Mesendoderm (in vitro differentiated cells): Measurements from ENCODE around the gene FOXRED1.

Experiments used
- DNase-seq: peaks from one replicate; pipeline ENCODE4 v3.0.0; 2013
- H2AK5ac ChIP-seq: 2 replicates; pipeline ENCODE4 v1.6.1; 2013; ENCODE audit warnings: low read length, inconsistent platforms
- H2BK120ac ChIP-seq: 2 replicates; pipeline ENCODE4 v1.6.1; 2013; ENCODE audit warnings: low read depth, mild to moderate bottlenecking, low read length, moderate library complexity, mixed read lengths
- H2BK15ac ChIP-seq: replicated peaks from 2 replicates; pipeline ENCODE4 v1.6.1; 2013; ENCODE audit warnings: low read depth, mild to moderate bottlenecking, moderate library complexity
- H2BK5ac ChIP-seq: 2 replicates; pipeline ENCODE4 v1.6.1; 2013; ENCODE audit warnings: low read length, inconsistent platforms
- H3K18ac ChIP-seq: 2 replicates; pipeline ENCODE4 v1.6.1; 2013; ENCODE audit warnings: mild to moderate bottlenecking, low read length, mixed read lengths
- H3K23ac ChIP-seq: one replicate; pipeline ENCODE4 v1.6.1; 2013; ENCODE audit warnings: low read length
- H3K27ac ChIP-seq: 2 replicates; pipeline ENCODE4 v1.5.1; 2013; ENCODE audit warnings: low read depth, mild to moderate bottlenecking, inconsistent platforms, low read length, moderate library complexity
- H3K27me3 ChIP-seq: 2 replicates; pipeline ENCODE4 v1.6.1; 2013; ENCODE audit warnings: low read length, control low read depth, mild to moderate bottlenecking, inconsistent platforms; ENCODE audit not compliant: insufficient read depth, poor library complexity
- H3K36me3 ChIP-seq: 2 replicates; pipeline ENCODE4 v1.6.1; 2013; ENCODE audit warnings: low read length, inconsistent platforms; ENCODE audit not compliant: control insufficient read depth, insufficient read depth
- H3K4ac ChIP-seq: one replicate; pipeline ENCODE4 v1.6.1; 2013; ENCODE audit warnings: low read depth, mild to moderate bottlenecking, low read length, moderate library complexity
- H3K4me1 ChIP-seq: 2 replicates; pipeline ENCODE4 v1.6.1; 2013; ENCODE audit warnings: low read depth, low read length, inconsistent platforms; ENCODE audit not compliant: control insufficient read depth
- H3K4me2 ChIP-seq: 2 replicates; pipeline ENCODE4 v1.6.1; 2013; ENCODE audit warnings: low read length
- H3K4me3 ChIP-seq: 2 replicates; pipeline ENCODE4 v1.5.1; 2013; ENCODE audit warnings: mild to moderate bottlenecking, low read length
- H3K56ac ChIP-seq: one replicate; pipeline ENCODE4 v1.6.1; 2013; ENCODE audit warnings: low read length
- H3K79me1 ChIP-seq: 2 replicates; pipeline ENCODE4 v1.6.1; 2013; ENCODE audit warnings: low read length, inconsistent platforms
- H3K79me2 ChIP-seq: 2 replicates; pipeline ENCODE4 v1.6.1; 2013; ENCODE audit warnings: mild to moderate bottlenecking, low read length; ENCODE audit not compliant: control insufficient read depth, insufficient read depth
- H3K9ac ChIP-seq: 2 replicates; pipeline ENCODE4 v1.6.1; 2013; ENCODE audit warnings: low read length, inconsistent platforms
- H4K5ac ChIP-seq: one replicate; pipeline ENCODE4 v1.6.1; 2013; ENCODE audit warnings: low read length
- H4K8ac ChIP-seq: one replicate; pipeline ENCODE4 v1.6.1; 2013; ENCODE audit warnings: low read depth, mild to moderate bottlenecking, control low read depth, low read length, moderate library complexity
- WGBS: extraction: QIAGEN DNeasy Blood & Tissue Kit; methylation state at CpG from one replicate; pipeline ENCODE4 v1.1.7; 2013; ENCODE audit warnings: low lambda C conversion rate, missing lambda C conversion rate; ENCODE audit not compliant: insufficient coverage; ENCODE audit errors: extremely low coverage; 5-methylcytosine and 5-hydroxymethylcytosine counted together

The FOXRED1 gene

DNA sequence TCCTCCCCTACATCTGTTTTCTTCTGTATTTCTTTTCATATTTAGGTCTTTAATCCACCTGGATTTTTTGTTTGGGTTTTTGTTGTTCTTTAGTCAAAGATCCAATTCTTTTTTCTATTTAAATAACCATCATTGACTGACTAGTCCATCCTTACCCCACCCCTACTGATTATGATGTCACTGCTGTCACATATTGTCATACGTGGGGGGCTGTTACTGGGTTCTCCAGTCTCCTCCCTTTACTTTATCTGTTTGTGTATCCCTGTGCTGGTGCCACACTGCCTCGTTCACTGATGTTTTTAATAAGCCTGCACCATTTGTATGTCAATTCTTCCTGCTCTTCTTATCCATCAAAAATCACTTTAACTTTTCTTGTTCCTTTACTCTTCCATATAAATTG is 28.1 kb downstream of the FOXRED1 start:
- Histone ChIP-seq H2BK15ac (no peak overlapping the region), H2BK5ac (no peak overlapping the region), H3K4me1 (no peaks in the 10 kb centered on the region), H2AK5ac (no peak overlapping the region), H4K8ac (no peak overlapping the region), H3K79me2 (no peaks in the 10 kb centered on the region), H2BK120ac (no peak overlapping the region), H3K18ac (no peak overlapping the region), H3K4me3 (no peak overlapping the region), H3K4me2 (no peak overlapping the region), H3K27ac (no peak overlapping the region), H3K23ac (no peak overlapping the region), H3K9ac (no peak overlapping the region), H3K36me3 (no peaks in the 10 kb centered on the region), H3K79me1 (no peaks in the 10 kb centered on the region), H3K27me3 (no peaks in the 10 kb centered on the region), H3K4ac (no peak overlapping the region), H3K56ac (no peak overlapping the region), H4K5ac (no peak overlapping the region)
- WGBS: no CpG with 5 or more reads among the region's 2 CpGs
- no peak for DNase-seq

- H4K5ac ChIP-seq: peak within 1 kb of the TSS; percentile 87
- peak within 1 kb of the TSS; percentile 97 for H3K56ac ChIP-seq
- no peak within 1 kb of the TSS for H2BK15ac ChIP-seq
- H3K23ac ChIP-seq: no peak within 1 kb of the TSS
- H3K4ac ChIP-seq: peak within 1 kb of the TSS; percentile 41
- H2AK5ac ChIP-seq: no peak within 1 kb of the TSS
- H4K8ac ChIP-seq: peak within 1 kb of the TSS; percentile 91
- H3K4me1 ChIP-seq: no peaks in the 10 kb centered on the region
- H3K27ac ChIP-seq: peak within 1 kb of the TSS; percentile 23
- H3K27me3 ChIP-seq: no peaks in the 10 kb centered on the region
- peak within 1 kb of the TSS; percentile 86 for H2BK5ac ChIP-seq
- peak within 1 kb of the TSS; percentile 91 for H3K9ac ChIP-seq
- no peaks in the 10 kb centered on the region for H3K79me1 ChIP-seq
- peak within 1 kb of the TSS; percentile 42 for H3K18ac ChIP-seq
- H3K4me3 ChIP-seq: peak within 1 kb of the TSS; percentile 76
- WGBS: no CpG with 5 or more reads among the region's 61 CpGs
- H2BK120ac ChIP-seq: peak within 1 kb of the TSS; percentile 2
- H3K79me2 ChIP-seq: no peaks in the 10 kb centered on the region
- DNase-seq: peak; percentile 95
- no peaks in the 10 kb centered on the region for H3K36me3 ChIP-seq
- H3K4me2 ChIP-seq: peak within 1 kb of the TSS; percentile 81
These were observed 34.9 kb downstream of the FOXRED1 start, which contains the start of gene DCPS for GRCh38 chr11:126303623-126304456. Gene DCPS, plus strand, starts transcription at chr11:126304060. Its CDS starts 21 bp downstream, at chr11:126304081.

- H3K27ac ChIP-seq: no peak overlapping the region
- DNase-seq: no peak
These were observed 35.6 kb downstream of the FOXRED1 start for GRCh38 chr11:126304457-126305075.

GRCh38 chr11:126305699-126306098 is 36.7 kb downstream of the FOXRED1 start:
- peak overlapping the region; percentile 7 for H3K56ac ChIP-seq
- no peak overlapping the region for H3K18ac ChIP-seq
- no peaks in the 10 kb centered on the region for H3K36me3 ChIP-seq
- no peak overlapping the region for H3K23ac ChIP-seq
- H4K5ac ChIP-seq: no peak overlapping the region
- H3K4me1 ChIP-seq: no peaks in the 10 kb centered on the region
- H3K4ac ChIP-seq: no peak overlapping the region
- no peak overlapping the region for H2BK5ac ChIP-seq
- H3K79me2 ChIP-seq: no peaks in the 10 kb centered on the region
- no peaks in the 10 kb centered on the region for H3K79me1 ChIP-seq
- no peak overlapping the region for H3K27ac ChIP-seq
- no peak overlapping the region for H4K8ac ChIP-seq
- WGBS: no CpG with 5 or more reads among the region's 4 CpGs
- DNase-seq: no peak
- H3K27me3 ChIP-seq: no peaks in the 10 kb centered on the region
- H2BK120ac ChIP-seq: no peak overlapping the region
- H2BK15ac ChIP-seq: no peak overlapping the region
- H2AK5ac ChIP-seq: no peak overlapping the region
- no peak overlapping the region for H3K9ac ChIP-seq
- no peak overlapping the region for H3K4me3 ChIP-seq
- H3K4me2 ChIP-seq: no peak overlapping the region

More at GRCh38 chr11:126304457-126305075, 35.6 kb downstream of the FOXRED1 start:
- Histone ChIP-seq H3K4me3 (no peak overlapping the region), H3K79me2 (no peaks in the 10 kb centered on the region), H3K23ac (no peak overlapping the region), H3K4me2 (peak overlapping the region; percentile 28), H2BK120ac (no peak overlapping the region), H3K4me1 (no peaks in the 10 kb centered on the region), H3K36me3 (no peaks in the 10 kb centered on the region), H3K56ac (peak overlapping the region; percentile 63), H3K18ac (no peak overlapping the region), H3K79me1 (no peaks in the 10 kb centered on the region), H3K9ac (peak overlapping the region; percentile 32), H4K5ac (no peak overlapping the region), H4K8ac (no peak overlapping the region), H3K4ac (no peak overlapping the region), H2BK15ac (no peak overlapping the region), H2AK5ac (no peak overlapping the region), H2BK5ac (no peak overlapping the region), H3K27me3 (no peaks in the 10 kb centered on the region)
- WGBS: no CpG with 5 or more reads among the region's 12 CpGs

GRCh38 chr11:126307706-126308105 is 38.8 kb downstream of the FOXRED1 start:
- Histone ChIP-seq H4K8ac (no peak overlapping the region), H3K4ac (no peak overlapping the region), H3K36me3 (no peaks in the 10 kb centered on the region), H3K56ac (no peak overlapping the region), H3K18ac (no peak overlapping the region), H2BK15ac (no peak overlapping the region), H3K79me1 (no peaks in the 10 kb centered on the region), H3K4me3 (no peak overlapping the region), H3K9ac (no peak overlapping the region), H3K4me1 (no peaks in the 10 kb centered on the region), H3K4me2 (no peak overlapping the region), H4K5ac (no peak overlapping the region), H3K27ac (no peak overlapping the region), H3K27me3 (no peaks in the 10 kb centered on the region), H2BK120ac (no peak overlapping the region), H3K79me2 (no peaks in the 10 kb centered on the region), H3K23ac (no peak overlapping the region), H2BK5ac (no peak overlapping the region), H2AK5ac (no peak overlapping the region)
- DNase-seq: peak; percentile 79
- WGBS: no CpG with 5 or more reads among the region's 5 CpGs
